ENCODE data around the gene LILRA5. TPM values are rescaled to one million over a fixed set of nuclear protein-coding genes. Genes with fewer than 3 reads are reported as not detected.
A peak's percentile ranks its signal among the peaks of the same experiment; 100 is the strongest.
"Not testable (repeated sequence)": the region's sequence is repeated elsewhere in the genome, so short reads cannot be mapped to it uniquely, and the experiment has no call there.

The LILRA5 gene
- total RNA-seq: 3.8 TPM

DNA sequence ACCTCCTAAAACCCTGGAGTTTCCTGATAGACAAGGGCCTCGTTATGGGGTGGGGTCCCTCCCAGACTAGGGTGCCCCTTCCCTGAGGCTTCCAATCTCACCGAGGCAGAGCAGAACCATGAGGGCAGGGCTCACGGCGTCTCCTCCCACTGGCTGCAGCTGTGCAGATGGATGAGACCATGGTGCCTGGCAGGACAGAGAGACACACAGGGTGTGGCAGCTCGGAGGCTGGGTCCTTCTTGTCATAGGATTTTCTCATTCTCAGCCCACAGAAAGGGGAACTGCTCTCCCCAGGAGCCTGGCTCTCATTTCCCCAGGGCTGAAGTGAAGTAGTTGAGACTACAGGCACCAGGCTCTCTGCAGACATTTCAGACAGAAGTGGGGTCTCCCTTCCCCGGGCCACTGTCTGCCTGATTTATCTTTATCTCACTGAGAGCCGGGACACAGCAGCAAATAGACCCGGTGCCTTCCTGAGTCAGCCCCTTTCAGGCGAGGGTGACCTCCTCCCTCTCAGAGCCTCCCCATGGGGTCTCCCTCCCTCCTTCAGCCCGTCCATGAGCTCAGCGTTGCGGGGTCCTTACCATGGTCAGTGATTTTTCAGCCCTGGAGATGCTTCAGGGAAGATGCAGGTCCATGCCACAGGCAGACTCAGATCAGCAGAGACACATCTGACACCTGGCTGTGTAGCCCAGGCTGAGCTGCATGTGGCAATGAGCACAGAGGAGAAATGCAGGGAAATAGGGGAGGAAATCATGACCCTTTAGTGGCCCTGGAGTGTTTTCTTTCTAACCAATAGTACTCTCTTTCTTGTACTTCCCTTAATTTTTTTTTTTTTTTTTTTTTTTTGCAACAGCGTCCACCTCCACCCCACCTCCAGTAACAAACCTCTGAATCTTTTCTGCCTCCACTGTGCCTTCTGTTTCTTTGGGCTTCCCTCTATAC is at the start of gene LILRA5:
LILRA5 (minus strand) TSS at position 731 of the 942 bp plus-strand sequence; CDS start at position 584, 147 bp downstream.
- peak in 1 of 3 donors; percentile 76 for DNase-seq (ENCODE audit: low read depth in 2 of 3, low spot score in 2 of 3)

DNA sequence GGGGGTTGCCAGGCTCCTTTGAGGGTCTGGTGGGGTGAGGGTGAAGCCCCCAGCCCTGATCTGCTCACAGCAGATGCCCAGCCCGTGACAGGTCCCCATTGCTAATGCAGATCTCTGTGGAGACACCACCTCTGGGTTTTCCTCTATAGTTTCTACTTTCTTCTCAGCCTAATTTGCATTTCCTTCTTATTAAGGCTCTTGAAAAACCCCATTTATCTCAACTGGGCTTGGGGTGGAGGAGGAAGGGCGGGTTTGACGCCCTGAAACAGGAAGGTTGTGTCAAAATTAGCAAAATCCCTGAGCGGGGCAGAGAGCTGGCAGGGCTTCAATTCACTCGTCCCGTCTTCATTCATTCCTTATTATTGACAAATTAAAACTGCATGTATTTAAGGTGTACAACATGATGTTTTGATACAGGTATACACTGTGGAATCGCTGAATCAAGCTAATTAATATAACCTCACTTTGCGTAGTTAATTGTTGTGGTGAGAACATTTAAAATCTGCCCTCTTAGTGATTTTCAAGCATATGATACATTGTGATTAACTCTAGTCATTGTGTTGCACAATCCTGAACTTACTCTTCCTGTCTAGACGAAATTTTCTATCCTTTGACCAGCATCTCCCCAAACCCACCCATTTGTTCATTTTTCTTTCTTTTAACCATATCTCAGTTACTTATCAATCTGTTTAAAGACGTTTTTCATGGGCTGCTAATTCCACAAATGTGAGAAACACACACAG is 48.9 kb upstream of the LILRA5 start:
- DNase-seq (ENCODE audit: low read depth in 2 of 3, low spot score in 2 of 3): not testable (repeated sequence)

DNA sequence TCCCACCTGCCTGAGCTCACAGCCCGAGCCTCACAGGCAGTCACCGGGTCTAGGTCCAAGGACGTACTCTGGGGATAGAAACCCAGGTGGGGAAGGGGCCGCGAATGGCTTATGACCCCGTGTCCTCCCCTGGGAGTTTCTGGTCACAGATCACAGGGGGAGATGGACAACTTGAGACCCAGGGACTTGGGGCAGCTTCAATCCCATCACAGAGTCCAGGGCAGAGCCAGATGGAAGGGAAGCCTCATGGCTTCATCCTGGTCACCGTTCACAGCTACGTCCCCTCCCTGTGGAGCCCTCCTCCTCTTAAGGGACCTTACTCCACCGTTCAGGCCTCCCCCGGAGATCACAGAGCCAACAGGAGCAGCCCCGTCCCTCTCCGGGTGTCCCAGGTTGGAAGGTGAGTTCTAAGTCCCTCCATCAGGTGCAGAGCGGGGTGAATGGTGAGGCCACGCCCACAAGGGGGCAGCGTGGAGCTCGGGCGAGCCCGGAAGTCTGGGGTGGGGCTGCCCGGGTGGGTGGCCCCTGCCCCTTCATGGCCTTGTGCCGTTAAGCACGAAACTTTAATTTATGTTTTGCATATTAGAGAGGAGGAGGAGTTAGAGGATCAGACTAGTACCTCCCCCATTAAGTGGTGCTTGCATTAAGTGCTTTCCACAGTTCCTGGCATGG is 46.3 kb upstream of the LILRA5 start:
- DNase-seq (ENCODE audit: low read depth in 2 of 3, low spot score in 2 of 3): not testable (repeated sequence)

DNA sequence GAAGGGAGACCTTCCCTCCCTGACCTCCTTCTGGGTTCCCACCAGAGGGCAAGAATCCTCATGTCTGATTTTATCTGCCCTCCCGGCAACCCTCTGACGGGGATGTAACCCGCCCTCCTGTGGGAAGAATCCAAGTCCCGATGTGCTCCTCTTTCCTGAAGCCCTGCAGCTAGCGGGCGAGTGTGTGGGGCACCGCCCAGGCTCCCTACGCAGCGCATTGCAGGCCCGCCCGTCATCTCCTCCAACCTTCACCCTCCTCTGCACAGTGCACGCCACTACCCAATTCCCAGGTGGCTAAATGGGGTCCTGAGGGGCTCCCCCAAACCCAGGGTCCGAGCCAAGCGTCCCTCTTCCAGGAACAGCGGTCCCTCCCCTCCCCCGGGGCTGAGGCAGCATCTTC is 44.4 kb upstream of the LILRA5 start:
- no peak for DNase-seq (ENCODE audit: low read depth in 2 of 3, low spot score in 2 of 3)

DNA sequence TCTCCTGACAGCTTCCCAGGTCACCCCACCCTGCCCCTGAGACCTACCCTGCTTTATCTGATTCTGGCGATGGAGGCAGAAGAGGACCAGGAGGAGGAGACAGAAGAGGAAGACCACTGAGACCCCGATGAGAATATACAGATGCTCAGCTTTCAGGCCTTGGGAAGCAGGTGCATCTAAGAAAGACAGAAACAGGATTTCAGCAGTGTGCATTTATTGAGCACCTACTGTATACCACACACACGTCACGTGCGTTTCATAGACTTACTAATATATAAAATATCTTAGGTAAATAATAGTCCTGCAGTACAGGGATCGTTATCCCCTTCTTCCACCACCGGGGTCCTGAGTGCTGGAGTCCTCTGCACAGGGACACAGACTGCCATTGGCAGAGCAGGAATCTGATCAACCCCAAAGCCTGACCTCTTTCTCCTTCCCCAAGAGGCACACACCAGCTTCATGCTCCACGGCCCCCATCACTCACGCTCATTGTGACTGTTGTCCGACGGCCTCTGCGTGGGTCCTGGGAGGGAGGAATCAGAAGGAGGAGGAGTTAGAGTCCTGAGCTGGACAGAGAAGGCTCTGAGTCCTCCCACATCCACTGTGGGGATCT is 43.6 kb upstream of the LILRA5 start:
- no peak for DNase-seq (ENCODE audit: low read depth in 2 of 3, low spot score in 2 of 3)

DNA sequence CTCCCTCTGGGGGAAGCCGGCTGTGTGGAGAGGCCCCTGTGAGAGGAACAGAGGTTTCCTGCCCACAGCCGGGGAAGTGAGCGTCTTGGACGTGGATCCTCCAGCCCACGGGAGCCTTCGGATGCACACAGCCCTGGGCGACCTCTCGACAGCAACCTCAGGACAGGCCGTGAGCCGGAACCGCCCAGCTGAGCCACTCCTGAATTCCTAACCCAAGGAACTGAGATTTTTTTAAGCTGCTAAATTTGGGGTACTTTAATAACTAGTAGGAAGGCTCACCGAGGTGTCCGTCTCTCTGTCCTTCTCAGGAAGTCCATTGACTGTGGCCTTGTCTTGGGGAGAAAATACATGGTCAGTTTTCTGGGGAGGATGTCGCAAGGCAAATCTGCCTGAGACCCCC is 42.7 kb upstream of the LILRA5 start:
- DNase-seq (ENCODE audit: low read depth in 2 of 3, low spot score in 2 of 3): no peak

DNA sequence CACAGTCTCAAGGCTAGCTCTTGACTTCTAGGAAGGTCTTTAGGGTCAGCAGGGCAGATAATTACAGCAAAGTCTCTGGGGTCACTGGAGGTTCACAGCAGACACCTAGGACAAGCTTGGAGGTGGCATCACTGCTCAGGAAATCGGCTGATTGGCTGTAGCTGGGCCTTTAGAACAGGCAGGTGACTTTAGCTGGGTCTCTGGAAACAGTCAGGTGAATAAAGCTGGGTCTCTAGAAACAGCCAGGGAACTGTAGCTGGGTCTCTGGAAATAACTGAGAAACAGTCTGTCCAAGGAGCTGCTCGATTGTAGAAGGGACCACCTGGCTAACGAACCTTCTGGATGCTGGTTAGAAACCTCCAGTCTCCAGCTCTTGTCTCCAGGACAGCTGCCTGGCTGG is 41.8 kb upstream of the LILRA5 start:
- no peak for DNase-seq (ENCODE audit: low read depth in 2 of 3, low spot score in 2 of 3)

DNA sequence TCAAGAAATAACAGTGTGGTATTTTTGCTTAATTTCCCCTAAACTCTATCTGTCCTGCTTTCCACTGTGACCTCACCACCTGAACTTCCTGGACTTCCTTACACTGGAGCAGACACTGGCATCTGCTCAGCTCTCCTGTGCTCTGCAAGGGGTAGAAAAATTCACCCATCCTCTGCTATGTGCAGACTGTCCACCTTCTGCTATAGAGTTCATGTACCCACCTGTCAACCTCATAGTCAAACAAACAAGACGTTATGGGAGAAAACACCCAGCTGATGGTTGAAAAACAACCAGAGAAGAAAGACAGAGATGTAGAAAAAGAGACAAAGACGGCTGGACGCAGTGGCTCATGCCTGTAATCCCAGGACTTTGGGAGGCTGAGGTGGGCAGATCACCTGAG is 39.6 kb upstream of the LILRA5 start:
- DNase-seq (ENCODE audit: low read depth in 2 of 3, low spot score in 2 of 3): no peak

DNA sequence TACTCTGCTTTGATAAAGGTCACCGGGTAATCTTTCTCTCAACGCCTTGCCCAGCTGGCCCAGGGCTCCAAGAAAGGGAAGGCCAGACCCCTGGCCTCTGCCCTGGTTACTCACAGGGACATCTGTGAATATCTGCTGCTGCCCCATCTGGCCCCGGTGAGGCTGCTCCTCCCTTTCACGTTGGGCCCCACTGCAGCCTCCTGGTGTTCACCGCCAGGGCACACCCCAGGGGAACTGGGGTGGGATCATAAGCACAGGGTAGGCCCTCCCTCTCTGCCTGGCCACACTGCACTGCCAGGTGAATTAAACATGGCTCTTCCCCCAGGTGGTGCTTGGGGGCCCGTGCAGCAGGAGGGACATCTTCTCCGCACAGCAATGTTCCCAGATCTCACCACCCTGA is 39.1 kb upstream of the LILRA5 start:
- peak in 1 of 3 donors; percentile 39 for DNase-seq (ENCODE audit: low read depth in 2 of 3, low spot score in 2 of 3)

DNA sequence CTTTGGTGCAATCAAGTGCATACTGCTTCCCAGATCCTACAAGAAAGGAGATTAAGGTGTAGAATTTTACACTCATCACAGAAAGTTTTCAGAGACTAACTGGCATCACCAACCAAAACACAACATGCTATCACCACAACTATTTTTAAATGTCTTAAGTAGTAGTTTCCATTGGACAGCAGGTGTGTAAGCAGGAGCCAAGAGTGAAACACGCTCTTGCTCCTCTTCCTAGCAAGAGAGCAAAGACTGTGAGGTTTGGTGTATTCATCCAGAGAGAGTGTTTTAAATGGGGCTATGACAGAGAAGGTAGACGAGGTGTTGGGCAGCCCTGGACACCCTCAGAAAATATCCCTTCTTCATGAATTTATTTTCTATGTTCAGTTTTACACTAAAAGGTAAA is 38.5 kb upstream of the LILRA5 start:
- DNase-seq (ENCODE audit: low read depth in 2 of 3, low spot score in 2 of 3): no peak

DNA sequence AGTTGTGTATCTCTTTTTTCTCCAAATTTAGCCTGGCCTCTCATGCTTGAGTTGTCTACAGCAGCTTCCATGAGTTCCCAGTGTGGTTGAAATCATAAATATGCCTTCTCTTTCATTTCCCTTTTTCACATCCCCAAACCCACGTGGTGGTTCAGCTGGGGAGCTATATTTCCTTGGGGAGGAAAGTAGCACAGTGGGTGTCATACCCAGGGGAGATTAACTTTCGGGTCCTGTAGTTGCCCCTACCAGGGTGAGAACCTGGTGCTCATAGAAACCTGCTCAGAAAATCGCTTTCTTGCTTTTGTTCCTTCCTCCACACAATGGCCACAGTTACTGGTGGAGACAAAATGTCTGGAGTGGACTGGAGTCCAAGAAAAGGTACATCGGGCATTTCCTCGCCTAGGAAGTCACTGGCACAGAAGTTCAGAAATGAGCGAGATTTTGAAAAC is 33.0 kb upstream of the LILRA5 start:
- DNase-seq (ENCODE audit: low read depth in 2 of 3, low spot score in 2 of 3): no peak

DNA sequence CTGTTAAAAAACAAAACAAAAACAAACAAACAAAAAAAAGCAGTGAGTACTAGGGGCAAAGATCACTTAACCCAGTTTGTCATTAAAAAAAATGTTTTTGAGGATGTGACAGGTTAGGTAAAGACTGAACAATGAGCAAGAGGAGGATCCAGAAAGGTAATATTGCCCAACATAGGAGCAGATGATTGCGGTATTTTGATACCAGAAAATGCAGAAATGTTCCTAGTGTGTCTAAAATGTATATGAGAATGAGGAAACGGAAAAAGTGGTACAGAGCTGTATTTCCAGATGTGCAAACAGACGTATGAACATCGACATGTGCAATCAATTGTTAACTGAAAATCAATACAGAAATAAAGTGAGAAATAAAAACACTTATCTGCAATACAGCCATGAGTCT is 30.9 kb upstream of the LILRA5 start:
- DNase-seq (ENCODE audit: low read depth in 2 of 3, low spot score in 2 of 3): no peak

DNA sequence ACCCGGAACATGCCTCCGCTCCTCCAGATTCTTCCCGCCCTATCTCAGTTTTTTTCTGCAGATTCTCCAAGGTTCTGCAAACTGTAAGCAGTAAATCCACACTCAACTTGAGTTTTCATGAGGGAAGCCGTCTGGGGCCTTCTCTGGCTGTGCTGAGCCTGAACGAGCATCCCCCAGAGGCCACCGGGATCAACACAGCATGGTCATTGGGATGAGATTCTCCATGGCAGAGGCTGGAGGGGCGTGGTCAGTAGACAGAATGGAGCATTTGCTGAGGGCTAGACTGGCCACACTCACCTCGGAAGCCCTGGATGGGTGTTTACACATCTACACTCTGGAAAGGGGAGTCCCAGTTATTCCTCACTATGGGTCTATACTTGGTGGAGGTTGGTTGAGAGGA is 28.3 kb upstream of the LILRA5 start:
- DNase-seq (ENCODE audit: low read depth in 2 of 3, low spot score in 2 of 3): no peak

DNA sequence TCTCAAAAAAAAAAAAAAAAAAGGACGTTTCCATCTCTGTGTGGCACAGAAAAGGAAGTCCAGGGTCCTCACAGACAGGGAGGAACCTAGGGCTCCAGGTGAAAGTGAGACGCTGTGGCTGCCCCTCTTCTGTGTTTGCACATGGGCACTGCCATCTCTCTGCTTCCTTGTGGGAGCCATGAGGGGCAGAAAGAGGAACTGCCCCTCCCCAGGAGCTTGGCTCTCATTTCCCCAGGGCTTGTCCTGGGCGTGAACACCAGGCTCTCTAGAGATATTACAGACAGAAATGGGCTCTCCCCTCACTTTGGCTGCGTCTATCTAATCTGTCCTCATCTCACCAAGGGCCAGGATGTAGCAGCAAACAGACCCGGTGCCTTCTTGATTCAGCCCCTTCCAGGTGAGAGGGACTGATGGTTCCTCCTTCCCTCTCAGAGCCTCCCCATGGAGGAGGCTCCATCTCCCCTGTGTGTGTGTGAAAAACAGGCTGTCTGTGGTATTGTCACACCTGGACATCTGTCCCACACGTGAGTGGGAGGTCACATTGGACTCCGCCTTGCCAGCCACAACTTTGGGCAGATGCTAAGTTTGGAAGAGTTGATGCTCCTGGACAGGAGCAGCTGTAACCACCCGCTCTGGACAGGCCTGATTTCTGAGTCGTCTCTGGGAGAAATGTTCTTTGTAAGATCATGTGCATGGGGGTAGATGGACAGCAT is 26.8 kb upstream of the LILRA5 start:
- DNase-seq (ENCODE audit: low read depth in 2 of 3, low spot score in 2 of 3): peak in 2 of 3 donors; percentile 60 to 75

DNA sequence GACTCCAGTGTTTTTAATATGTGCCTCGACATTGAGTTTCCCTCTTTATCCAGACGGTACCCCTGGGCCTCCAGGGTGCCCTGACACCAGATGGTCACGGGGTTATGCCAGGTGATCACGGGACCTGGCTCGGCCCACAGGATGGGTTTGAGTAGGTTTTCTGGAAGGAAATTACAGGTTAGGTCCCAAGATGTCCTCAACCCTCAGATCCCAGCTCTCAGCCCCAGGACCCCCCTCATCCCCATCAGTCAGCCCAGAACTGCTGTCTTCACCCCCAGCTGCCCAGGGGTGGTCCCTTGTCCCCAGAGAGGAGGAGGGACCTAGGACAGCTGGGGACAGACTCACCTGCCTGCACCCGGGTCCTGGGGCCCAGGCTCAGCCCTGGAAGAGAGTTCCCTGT is 25.6 kb upstream of the LILRA5 start:
- DNase-seq (ENCODE audit: low read depth in 2 of 3, low spot score in 2 of 3): no peak

DNA sequence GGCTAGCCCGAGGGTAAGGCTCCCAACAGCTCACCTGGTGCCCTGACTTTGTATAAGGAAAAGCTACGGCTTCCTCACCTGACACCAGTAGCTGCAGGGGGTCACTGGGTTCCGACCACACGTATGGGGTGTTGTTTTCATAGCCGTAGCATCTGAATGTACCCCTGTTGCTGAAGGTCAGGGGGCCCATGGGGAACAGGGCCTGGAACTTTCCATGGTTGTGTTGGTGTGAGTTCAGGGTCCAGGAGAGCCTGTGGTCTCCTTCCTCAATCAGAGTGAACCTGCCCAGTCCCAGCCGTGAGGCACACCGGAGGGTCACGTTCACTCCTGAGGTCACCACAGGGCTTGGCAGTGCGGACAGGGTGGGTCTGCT is 24.9 kb upstream of the LILRA5 start:
- no peak for DNase-seq (ENCODE audit: low read depth in 2 of 3, low spot score in 2 of 3)

DNA sequence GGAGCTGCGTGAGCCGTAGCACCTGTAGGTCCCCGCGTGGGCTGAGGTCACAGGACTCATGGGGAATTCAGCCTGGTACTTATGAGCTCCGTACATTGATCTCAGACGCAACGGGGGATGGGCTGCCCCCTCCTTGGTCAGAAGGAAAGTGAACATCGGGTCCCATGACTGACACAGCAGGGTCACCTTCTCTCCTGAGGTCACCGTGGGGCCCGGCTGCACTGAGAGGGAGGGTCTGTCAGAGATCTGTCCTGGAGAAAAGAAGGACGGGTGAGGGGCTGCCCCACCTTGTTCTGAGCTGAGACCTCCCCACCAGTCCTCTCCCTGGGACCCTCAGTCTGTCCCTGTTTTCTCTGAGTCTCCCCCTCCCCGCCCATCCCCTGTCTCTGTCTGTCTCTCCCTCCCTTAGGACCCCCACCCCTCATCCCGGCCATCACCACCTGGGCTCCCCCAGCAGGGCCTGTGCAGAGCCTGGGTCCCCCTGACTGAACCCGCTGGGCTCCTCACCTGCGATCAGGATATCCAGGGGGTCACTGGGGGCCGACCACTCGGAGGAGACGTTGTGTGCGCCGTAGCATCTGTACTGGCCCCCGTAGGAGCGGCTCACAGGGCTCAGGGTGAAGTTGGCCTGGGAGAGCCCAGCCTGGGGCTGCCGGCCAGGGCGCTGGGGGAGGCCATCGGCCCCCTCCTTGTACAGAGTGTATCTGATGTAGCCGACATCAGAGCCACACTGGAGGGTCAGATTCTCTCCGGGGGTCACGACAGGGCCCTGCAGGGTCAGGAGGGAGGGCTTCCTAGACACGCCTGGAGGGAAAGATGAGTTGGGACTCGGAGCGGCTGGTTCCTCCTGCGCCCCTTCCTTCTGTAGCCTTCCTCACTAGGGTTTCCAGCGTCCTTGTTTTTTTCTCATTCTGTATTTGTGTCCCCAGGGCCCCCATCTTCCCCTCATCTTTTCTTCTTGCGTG is 24.2 kb upstream of the LILRA5 start:
- DNase-seq (ENCODE audit: low read depth in 2 of 3, low spot score in 2 of 3): no peak

DNA sequence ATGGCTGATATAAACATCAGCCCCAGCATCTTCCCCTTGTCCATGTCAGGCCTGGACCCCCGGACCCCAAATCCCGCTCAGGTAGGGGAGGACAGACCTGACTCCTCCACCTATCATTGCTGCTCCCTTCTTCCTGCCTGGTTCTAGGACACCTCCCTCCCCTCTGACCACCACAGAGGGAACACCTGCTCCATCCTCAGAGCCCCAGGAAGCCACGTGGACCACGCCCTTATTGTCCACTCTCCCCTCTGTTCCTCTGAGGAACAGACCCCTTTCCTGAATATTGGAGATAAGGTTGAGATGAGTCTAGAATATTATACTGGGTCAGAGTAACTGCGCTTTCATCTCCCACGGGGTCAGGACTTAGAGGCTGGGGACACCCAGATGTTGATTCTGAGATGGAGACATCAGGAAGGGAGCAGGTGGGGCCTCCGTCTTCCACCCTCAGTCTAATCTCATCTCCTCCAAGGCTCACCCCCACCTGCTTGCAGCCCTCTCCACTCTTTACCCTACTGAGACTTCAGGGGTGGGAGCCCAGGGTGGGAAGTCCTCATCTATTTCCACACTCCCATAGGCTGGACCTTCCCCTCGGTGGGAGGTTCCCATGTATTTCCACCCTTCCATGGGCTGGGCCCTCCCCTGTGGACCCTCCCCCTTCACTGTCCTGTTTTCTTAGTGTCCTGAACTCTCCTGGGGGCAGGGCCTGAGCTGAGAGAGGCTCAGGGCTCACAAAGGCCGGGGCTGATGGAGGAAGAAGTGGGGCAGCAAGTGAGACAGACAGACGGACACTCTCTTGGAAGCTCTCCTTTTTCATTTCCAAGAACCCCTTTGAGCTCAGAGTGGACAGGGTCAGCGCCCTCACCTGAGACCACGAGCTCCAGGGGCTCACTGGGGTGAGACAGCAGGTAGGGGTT is 23.3 kb upstream of the LILRA5 start:
- no peak for DNase-seq (ENCODE audit: low read depth in 2 of 3, low spot score in 2 of 3)

Measured in hematopoietic multipotent progenitor cell (in vitro differentiated cells).